K562 (cell line): ENCODE data around the gene PMVK. TPM values are rescaled to one million over a fixed set of nuclear protein-coding genes. Genes with fewer than 3 reads are reported as not detected.

Source experiments
- KLF10 ChIP-seq: fragments of 250-450 bp; sonication (Bioruptor Pico); IDR thresholded peaks from 2 replicates; pipeline ENCODE4 v1.6.1; 2021; ENCODE audit warnings: matching md5 sums
- NRF1 ChIP-seq, 2 experiments: fragments of 450-650 bp; IDR thresholded peaks in 1 of 2; conservative IDR thresholded peaks in 1 of 2; 2 replicates each; pipeline ENCODE4 v1.6.1; 2014; ENCODE audit warnings: mild to moderate bottlenecking in 2 of 2
- SAP30 ChIP-seq: fragments of 200-600 bp; sonication (generic); IDR thresholded peaks from 2 replicates; pipeline ENCODE4 v1.6.1; 2012; ENCODE audit warnings: borderline replicate concordance, low read depth, mild to moderate bottlenecking, moderate library complexity, low read length, control low read depth, inconsistent platforms; ENCODE audit not compliant: insufficient read depth, poor library complexity, severe bottlenecking
- STAT5B ChIP-seq: fragments of 250-450 bp; sonication (Bioruptor Pico); IDR thresholded peaks from 2 replicates; pipeline ENCODE4 v1.8.0; 2021; ENCODE audit warnings: mild to moderate bottlenecking, inconsistent platforms
- TRIM24 ChIP-seq, 2 experiments: fragments of 450-650 bp; IDR thresholded peaks; 2 replicates each; pipeline ENCODE4 v1.6.1; 2016
- ZNF124 ChIP-seq: sonication (generic); formaldehyde crosslinking; IDR thresholded peaks from 2 replicates; pipeline ENCODE4 v1.8.1; 2022; ENCODE audit warnings: missing genetic modification reagents
- ZSCAN29 ChIP-seq: fragments of 450-650 bp; IDR thresholded peaks from 2 replicates; pipeline ENCODE4 v1.6.1; 2017
- polyA plus RNA-seq, 8 experiments: library from polyadenylated mRNA; depleted of rRNA in 4 of 8; stranded (reverse) in 5 of 8; unstranded in 3 of 8; fragments of >200 nt; fragmentation: Nextera tagmentation in 2 of 8; fragmentation: Illumina TruSeq in 1 of 8; extraction: Ambion mirVana in 2 of 8; extraction: Trizol in 1 of 8; gene quantifications; 2 replicates each; pipeline versions ENCODE4 v1.2.1 to v1.2.3, GENCODE V29; 2011 to 2014; ENCODE audit warnings: inconsistent platforms in 1 of 8, missing spikeins in 1 of 8
- total RNA-seq, 7 experiments: library from RNA; depleted of rRNA in 6 of 7; stranded (reverse); fragments of >200 nt in 6 of 7; fragmentation: Illumina TruSeq in 2 of 7; extraction: Trizol in 2 of 7; gene quantifications; 2 replicates each; pipeline versions ENCODE4 v1.2.1 to v1.2.3, GENCODE V29; 2011 to 2021; ENCODE audit warnings: low replicate concordance in 1 of 7
- TF ChIP-seq, protein P1 (sequence below): fragments of 450-650 bp; IDR thresholded peaks from 2 replicates; pipeline ENCODE4 v1.6.1; 2018; ENCODE audit not compliant: partially characterized antibody
- TF ChIP-seq, protein P2 (sequence below): fragments of 450-650 bp; IDR thresholded peaks from 2 replicates; pipeline ENCODE4 v1.6.1; 2017; ENCODE audit warnings: antibody characterized with exemption, mild to moderate bottlenecking
- TF ChIP-seq, protein P3 (sequence below), 2 experiments: fragments of 450-650 bp; IDR thresholded peaks; 2 replicates each; pipeline ENCODE4 v1.6.1; 2016; ENCODE audit warnings: mild to moderate bottlenecking in 2 of 2, borderline replicate concordance in 1 of 2, low read depth in 1 of 2, moderate library complexity in 1 of 2

PMVK gene
- total and polyA plus RNA-seq, 9 of the 15 experiments (the other 6 are each of a cell fraction or from before 2014, with no cell fraction given), result 1.1 to 15.3 (median 6.3) TPM

DNA sequence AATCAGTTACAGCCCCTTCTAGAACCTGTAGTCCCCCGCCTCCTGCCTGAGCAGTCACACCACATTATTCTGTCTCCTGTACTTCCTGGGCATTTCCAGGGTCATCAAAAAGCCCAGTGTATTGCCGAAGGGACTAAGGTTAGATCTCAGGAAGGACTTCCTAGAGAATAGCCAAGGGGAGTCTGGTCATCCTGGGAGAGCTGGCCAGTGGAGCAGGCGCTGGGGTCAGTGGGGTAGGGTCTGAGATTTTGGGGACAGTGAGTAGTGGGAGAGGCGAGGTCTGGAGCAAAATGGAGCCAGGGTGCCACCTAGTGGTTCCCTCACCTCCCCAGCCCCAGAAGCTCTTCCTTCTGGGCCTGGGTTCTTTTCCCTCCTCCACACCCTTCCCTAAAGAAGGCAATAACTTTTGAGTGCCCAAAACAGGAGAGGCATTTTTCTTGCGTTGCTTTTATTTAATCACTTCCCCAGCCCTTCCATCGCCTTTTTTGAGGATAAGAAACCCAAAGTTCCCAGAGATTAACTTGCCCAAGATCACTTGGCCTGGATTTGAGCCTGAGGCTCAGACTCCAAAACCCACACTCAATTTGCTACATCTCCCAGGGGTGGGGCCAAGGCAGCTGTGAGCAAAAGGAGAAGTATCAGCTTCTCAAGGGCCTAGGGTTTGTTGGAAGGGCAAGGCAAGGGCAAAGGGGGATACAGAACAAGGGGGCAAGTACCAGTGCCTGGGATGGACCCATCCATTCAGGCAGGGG, 7.3 kb upstream of the PMVK start (continued):
- TF ChIP-seq, protein P1, sequence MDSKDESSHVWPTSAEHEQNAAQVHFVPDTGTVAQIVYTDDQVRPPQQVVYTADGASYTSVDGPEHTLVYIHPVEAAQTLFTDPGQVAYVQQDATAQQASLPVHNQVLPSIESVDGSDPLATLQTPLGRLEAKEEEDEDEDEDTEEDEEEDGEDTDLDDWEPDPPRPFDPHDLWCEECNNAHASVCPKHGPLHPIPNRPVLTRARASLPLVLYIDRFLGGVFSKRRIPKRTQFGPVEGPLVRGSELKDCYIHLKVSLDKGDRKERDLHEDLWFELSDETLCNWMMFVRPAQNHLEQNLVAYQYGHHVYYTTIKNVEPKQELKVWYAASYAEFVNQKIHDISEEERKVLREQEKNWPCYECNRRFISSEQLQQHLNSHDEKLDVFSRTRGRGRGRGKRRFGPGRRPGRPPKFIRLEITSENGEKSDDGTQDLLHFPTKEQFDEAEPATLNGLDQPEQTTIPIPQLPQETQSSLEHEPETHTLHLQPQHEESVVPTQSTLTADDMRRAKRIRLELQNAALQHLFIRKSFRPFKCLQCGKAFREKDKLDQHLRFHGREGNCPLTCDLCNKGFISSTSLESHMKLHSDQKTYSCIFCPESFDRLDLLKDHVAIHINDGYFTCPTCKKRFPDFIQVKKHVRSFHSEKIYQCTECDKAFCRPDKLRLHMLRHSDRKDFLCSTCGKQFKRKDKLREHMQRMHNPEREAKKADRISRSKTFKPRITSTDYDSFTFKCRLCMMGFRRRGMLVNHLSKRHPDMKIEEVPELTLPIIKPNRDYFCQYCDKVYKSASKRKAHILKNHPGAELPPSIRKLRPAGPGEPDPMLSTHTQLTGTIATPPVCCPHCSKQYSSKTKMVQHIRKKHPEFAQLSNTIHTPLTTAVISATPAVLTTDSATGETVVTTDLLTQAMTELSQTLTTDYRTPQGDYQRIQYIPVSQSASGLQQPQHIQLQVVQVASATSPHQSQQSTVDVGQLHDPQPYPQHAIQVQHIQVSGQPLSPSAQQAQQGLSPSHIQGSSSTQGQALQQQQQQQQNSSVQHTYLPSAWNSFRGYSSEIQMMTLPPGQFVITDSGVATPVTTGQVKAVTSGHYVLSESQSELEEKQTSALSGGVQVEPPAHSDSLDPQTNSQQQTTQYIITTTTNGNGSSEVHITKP, result no peak
- TF ChIP-seq, protein P2, sequence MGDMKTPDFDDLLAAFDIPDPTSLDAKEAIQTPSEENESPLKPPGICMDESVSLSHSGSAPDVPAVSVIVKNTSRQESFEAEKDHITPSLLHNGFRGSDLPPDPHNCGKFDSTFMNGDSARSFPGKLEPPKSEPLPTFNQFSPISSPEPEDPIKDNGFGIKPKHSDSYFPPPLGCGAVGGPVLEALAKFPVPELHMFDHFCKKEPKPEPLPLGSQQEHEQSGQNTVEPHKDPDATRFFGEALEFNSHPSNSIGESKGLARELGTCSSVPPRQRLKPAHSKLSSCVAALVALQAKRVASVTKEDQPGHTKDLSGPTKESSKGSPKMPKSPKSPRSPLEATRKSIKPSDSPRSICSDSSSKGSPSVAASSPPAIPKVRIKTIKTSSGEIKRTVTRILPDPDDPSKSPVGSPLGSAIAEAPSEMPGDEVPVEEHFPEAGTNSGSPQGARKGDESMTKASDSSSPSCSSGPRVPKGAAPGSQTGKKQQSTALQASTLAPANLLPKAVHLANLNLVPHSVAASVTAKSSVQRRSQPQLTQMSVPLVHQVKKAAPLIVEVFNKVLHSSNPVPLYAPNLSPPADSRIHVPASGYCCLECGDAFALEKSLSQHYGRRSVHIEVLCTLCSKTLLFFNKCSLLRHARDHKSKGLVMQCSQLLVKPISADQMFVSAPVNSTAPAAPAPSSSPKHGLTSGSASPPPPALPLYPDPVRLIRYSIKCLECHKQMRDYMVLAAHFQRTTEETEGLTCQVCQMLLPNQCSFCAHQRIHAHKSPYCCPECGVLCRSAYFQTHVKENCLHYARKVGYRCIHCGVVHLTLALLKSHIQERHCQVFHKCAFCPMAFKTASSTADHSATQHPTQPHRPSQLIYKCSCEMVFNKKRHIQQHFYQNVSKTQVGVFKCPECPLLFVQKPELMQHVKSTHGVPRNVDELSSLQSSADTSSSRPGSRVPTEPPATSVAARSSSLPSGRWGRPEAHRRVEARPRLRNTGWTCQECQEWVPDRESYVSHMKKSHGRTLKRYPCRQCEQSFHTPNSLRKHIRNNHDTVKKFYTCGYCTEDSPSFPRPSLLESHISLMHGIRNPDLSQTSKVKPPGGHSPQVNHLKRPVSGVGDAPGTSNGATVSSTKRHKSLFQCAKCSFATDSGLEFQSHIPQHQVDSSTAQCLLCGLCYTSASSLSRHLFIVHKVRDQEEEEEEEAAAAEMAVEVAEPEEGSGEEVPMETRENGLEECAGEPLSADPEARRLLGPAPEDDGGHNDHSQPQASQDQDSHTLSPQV, result no peak
- TF ChIP-seq, protein P3, sequence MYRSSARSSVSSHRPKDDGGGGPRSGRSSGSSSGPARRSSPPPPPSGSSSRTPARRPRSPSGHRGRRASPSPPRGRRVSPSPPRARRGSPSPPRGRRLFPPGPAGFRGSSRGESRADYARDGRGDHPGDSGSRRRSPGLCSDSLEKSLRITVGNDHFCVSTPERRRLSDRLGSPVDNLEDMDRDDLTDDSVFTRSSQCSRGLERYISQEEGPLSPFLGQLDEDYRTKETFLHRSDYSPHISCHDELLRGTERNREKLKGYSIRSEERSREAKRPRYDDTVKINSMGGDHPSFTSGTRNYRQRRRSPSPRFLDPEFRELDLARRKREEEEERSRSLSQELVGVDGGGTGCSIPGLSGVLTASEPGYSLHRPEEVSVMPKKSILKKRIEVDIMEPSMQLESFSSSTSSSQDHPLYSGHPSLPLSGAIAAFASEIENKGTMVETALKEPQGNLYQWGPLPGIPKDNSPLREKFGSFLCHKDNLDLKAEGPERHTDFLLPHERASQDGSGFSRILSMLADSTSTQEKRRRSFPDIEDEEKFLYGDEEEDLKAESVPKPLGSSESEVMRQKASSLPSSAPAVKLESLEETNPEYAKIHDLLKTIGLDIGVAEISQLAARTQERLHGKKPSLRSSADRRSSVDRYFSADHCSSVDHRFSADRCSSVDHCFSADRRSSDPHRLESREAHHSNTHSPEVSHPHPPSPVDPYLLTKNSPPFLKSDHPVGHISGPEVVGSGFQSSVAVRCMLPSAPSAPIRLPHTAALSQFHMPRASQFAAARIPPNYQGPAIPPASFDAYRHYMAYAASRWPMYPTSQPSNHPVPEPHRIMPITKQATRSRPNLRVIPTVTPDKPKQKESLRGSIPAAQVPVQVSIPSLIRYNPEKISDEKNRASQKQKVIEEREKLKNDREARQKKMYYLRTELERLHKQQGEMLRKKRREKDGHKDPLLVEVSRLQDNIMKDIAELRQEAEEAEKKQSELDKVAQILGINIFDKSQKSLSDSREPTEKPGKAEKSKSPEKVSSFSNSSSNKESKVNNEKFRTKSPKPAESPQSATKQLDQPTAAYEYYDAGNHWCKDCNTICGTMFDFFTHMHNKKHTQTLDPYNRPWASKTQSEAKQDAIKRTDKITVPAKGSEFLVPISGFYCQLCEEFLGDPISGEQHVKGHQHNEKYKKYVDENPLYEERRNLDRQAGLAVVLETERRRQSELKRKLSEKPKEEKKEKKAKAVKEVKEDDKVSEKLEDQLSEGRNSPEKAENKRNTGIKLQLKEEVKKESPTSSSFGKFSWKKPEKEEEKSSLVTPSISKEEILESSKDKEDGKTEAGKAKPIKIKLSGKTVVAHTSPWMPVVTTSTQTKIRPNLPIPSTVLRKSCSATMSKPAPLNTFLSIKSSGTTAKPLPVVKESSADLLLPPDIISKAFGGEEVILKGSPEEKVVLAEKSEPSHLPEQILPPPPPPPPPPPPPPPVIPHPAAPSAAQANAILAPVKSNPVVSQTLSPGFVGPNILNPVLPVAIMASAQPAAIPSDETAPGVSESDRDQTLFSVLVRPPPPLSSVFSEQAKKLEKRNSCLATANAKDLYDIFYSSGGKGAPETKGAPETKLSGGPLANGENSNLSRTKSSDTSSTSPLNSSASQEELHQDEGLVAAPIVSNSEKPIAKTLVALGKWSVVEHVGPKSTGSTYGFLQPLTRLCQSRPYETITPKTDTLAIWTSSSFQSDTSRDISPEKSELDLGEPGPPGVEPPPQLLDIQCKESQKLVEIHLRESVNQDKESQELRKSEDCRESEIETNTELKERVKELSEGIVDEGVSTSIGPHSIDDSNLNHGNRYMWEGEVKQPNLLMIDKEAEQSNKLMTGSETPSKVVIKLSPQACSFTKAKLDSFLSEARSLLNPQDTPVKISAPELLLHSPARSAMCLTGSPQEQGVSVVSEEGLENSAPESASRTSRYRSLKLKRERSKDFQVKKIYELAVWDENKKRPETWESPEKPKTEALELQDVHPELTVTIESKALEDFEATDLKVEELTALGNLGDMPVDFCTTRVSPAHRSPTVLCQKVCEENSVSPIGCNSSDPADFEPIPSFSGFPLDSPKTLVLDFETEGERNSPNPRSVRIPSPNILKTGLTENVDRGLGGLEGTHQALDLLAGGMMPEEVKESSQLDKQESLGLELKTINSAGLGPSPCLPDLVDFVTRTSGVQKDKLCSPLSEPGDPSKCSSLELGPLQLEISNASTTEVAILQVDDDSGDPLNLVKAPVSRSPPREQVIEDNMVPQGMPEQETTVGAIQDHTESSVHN (IDR thresholded peaks at IDR 0.05; ENCODE audit: borderline replicate concordance in 1 of 2, low read depth in 1 of 2), result no peak
- TF ChIP-seq KLF10 (CRISPR knock-in tag) (no peak), ZNF124 (CRISPR knock-in tag) (no peak), NRF1 (conservative IDR thresholded peaks at IDR 0.05 in 1 of 2, IDR thresholded peaks at IDR 0.05 in 1 of 2) (no peak), STAT5B (CRISPR knock-in tag) (no peak), ZSCAN29 (no peak), TRIM24 (IDR thresholded peaks at IDR 0.05) (no peak), SAP30 (no peak)
